GM18498 (cell line): ENCODE data around the gene ITIH4.

Source experiments
- ATAC-seq: cut with Tn5 transposase; IDR thresholded peaks from one replicate; pipeline ENCODE4 v1.9.1; 2021; ENCODE audit warnings: mild to moderate bottlenecking, moderate library complexity; ENCODE audit not compliant: unreplicated experiment

The ITIH4 gene

GRCh38 chr3:52773361-52774065 lies 57.0 kb downstream of the ITIH4 start:
- ATAC-seq = no peak

- no peak for ATAC-seq
These were observed 58.8 kb downstream of the ITIH4 start for GRCh38 chr3:52771702-52772101.

- ATAC-seq = peak; percentile 19
These were observed 59.2 kb downstream of the ITIH4 start for GRCh38 chr3:52771334-52771681.

GRCh38 chr3:52770496-52771333 lies 59.8 kb downstream of the ITIH4 start, which contains the start of gene NEK4:
Gene NEK4 (minus strand): TSS chr3:52770940. CDS start chr3:52770746, 194 bp downstream.
- ATAC-seq = peak; percentile 96

GRCh38 chr3:52769786-52770455 lies 60.6 kb downstream of the ITIH4 start:
- ATAC-seq = no peak

GRCh38 chr3:52763466-52763865 lies 67.0 kb downstream of the ITIH4 start:
- no peak for ATAC-seq
